Stimulated activated CD8-positive, alpha-beta memory T cell treated with anti-CD3 and anti-CD28 coated beads, Interleukin-7, amount 100 ng/mL, for 48 hours (primary cell): Measurements from ENCODE around the gene POLR1G.

Source experiments
- DNase-seq, 2 donors: peaks; one replicate each; pipeline ENCODE4 v3.0.0-alpha.2; 2020; ENCODE audit warnings: low read depth in 1 of 2; ENCODE audit errors: extremely low read depth in 1 of 2

The POLR1G gene

GRCh38 chr19:45406226-45407090, at the start of gene POLR1G:
Gene POLR1G, plus strand, starts transcription at chr19:45406644. Its CDS starts 53 bp downstream, at chr19:45406697.
- DNase-seq = peak; percentile 56 to 72

GRCh38 chr19:45356760-45357444, 49.5 kb upstream of the POLR1G start:
- no peak for DNase-seq

GRCh38 chr19:45357445-45357783, 49.0 kb upstream of the POLR1G start:
- DNase-seq = no peak

GRCh38 chr19:45358213-45358792, 48.1 kb upstream of the POLR1G start:
- no peak for DNase-seq

GRCh38 chr19:45361608-45362007, 44.8 kb upstream of the POLR1G start:
- no peak for DNase-seq

GRCh38 chr19:45362291-45362690, 44.2 kb upstream of the POLR1G start:
- DNase-seq = no peak

- no peak for DNase-seq
Measured at GRCh38 chr19:45363861-45364459, 42.5 kb upstream of the POLR1G start.

GRCh38 chr19:45364696-45365095, 41.7 kb upstream of the POLR1G start:
- no peak for DNase-seq

GRCh38 chr19:45368127-45368526, 38.3 kb upstream of the POLR1G start:
- DNase-seq = no peak

GRCh38 chr19:45368737-45369340, 37.6 kb upstream of the POLR1G start:
- no peak for DNase-seq

GRCh38 chr19:45370410-45371204, 35.8 kb upstream of the POLR1G start, which contains the start of gene ERCC2:
Gene ERCC2, minus strand, starts transcription at chr19:45370573. Its CDS starts 33 bp downstream, at chr19:45370540.
- DNase-seq = peak; percentile 99

GRCh38 chr19:45376045-45376724, 30.3 kb upstream of the POLR1G start:
- DNase-seq = no peak

GRCh38 chr19:45380107-45380506, 26.3 kb upstream of the POLR1G start:
- no peak for DNase-seq

- DNase-seq = no peak
Measured at GRCh38 chr19:45382426-45382825, 24.0 kb upstream of the POLR1G start.

GRCh38 chr19:45385392-45386221, 20.8 kb upstream of the POLR1G start:
- no peak for DNase-seq

GRCh38 chr19:45391346-45391745, 15.1 kb upstream of the POLR1G start:
- DNase-seq = no peak

GRCh38 chr19:45391871-45392665, 14.4 kb upstream of the POLR1G start:
- no peak for DNase-seq
